HepG2 (cell line): ENCODE measurements around the gene DDAH1. TPM values are rescaled to one million over a fixed set of nuclear protein-coding genes. Genes with fewer than 3 reads are reported as not detected.

Source experiments
- ARID3A ChIP-seq: IDR thresholded peaks from 2 replicates; pipeline ENCODE4 v1.6.1; 2012; ENCODE audit warnings: low read depth, low read length, improper control_type of control experiment
- ATAD3A ChIP-seq: sonication (generic); formaldehyde crosslinking; IDR thresholded peaks from 2 replicates; pipeline ENCODE4 v1.4.0; 2020; ENCODE audit warnings: missing genetic modification reagents
- BATF2 ChIP-seq: sonication (generic); formaldehyde crosslinking; IDR thresholded peaks from 2 replicates; pipeline ENCODE4 v1.8.0; 2022; ENCODE audit warnings: mild to moderate bottlenecking, missing genetic modification reagents, moderate library complexity
- BCL6 ChIP-seq: IDR thresholded peaks from 2 replicates; pipeline ENCODE4 v1.6.1; 2016; ENCODE audit warnings: missing genetic modification reagents, missing compliant biosample characterization
- CEBPB ChIP-seq: IDR thresholded peaks from 2 replicates; pipeline ENCODE4 v1.6.1; 2011; ENCODE audit warnings: low read depth, low read length, improper control_type of control experiment, borderline replicate concordance
- FOSL2 ChIP-seq: sonication (generic); formaldehyde crosslinking; IDR thresholded peaks from 2 replicates; pipeline ENCODE4 v1.4.0; 2020; ENCODE audit warnings: missing genetic modification reagents
- HCFC1 ChIP-seq: fragments of 150-350 bp; IDR thresholded peaks from 2 replicates; pipeline ENCODE4 v1.6.1; 2014; ENCODE audit warnings: low read depth, low read length
- HOMEZ ChIP-seq: IDR thresholded peaks from 2 replicates; pipeline ENCODE4 v1.6.1; 2016; ENCODE audit warnings: low read depth
- NPAS2 ChIP-seq: sonication (generic); formaldehyde crosslinking; IDR thresholded peaks from 2 replicates; pipeline ENCODE4 v1.8.0; 2022; ENCODE audit warnings: mild to moderate bottlenecking, missing genetic modification reagents, borderline replicate concordance
- ONECUT2 ChIP-seq: sonication (generic); formaldehyde crosslinking; IDR thresholded peaks from 2 replicates; pipeline ENCODE4 v1.4.0; 2020; ENCODE audit warnings: missing genetic modification reagents
- TAF15 ChIP-seq: fragments of 200-400 bp; formaldehyde crosslinking; IDR thresholded peaks from one replicate; pipeline ENCODE4 v1.6.1; 2018; ENCODE audit warnings: mild to moderate bottlenecking, low read depth, low read length; ENCODE audit not compliant: poor library complexity, severe bottlenecking
- ZNF367 ChIP-seq: sonication (generic); formaldehyde crosslinking; IDR thresholded peaks from 2 replicates; pipeline ENCODE4 v1.4.0; 2020; ENCODE audit warnings: missing genetic modification reagents, borderline replicate concordance
- ZNF44 ChIP-seq: sonication (generic); formaldehyde crosslinking; IDR thresholded peaks from 2 replicates; pipeline ENCODE4 v1.5.1; 2020; ENCODE audit warnings: mild to moderate bottlenecking, missing genetic modification reagents
- ZNF503 ChIP-seq: sonication (generic); formaldehyde crosslinking; IDR thresholded peaks from 2 replicates; pipeline ENCODE4 v1.4.0; 2020; ENCODE audit warnings: missing genetic modification reagents
- ZNF556 ChIP-seq: sonication (generic); formaldehyde crosslinking; IDR thresholded peaks from 2 replicates; pipeline ENCODE4 v1.4.0; 2020; ENCODE audit warnings: mild to moderate bottlenecking, missing genetic modification reagents, borderline replicate concordance
- ZNF569 ChIP-seq: sonication (generic); formaldehyde crosslinking; IDR thresholded peaks from 2 replicates; pipeline ENCODE4 v1.5.0; 2020; ENCODE audit warnings: mild to moderate bottlenecking, missing genetic modification reagents, moderate library complexity, borderline replicate concordance
- ZNF652 ChIP-seq: IDR thresholded peaks from 2 replicates; pipeline ENCODE4 v1.6.1; 2016; ENCODE audit warnings: low read depth, borderline replicate concordance
- ZNF792 ChIP-seq: IDR thresholded peaks from 2 replicates; pipeline ENCODE4 v1.6.1; 2016
- polyA plus RNA-seq, 8 experiments: library from polyadenylated mRNA; depleted of rRNA in 3 of 8; stranded (reverse) in 7 of 8; unstranded in 1 of 8; fragments of >200 nt; fragmentation: Illumina TruSeq in 4 of 8; extraction: Trizol in 4 of 8; gene quantifications; 2 replicates each; pipeline versions ENCODE4 v1.2.1 to v1.2.3, GENCODE V29; 2011 to 2016; ENCODE audit warnings: low read depth in 4 of 8, missing spikeins in 1 of 8, mixed read lengths in 1 of 8; ENCODE audit not compliant: insufficient read depth in 1 of 8
- total RNA-seq, 5 experiments: library from RNA; depleted of rRNA; stranded (reverse); fragments of >200 nt; fragmentation: Illumina TruSeq; extraction: Trizol; gene quantifications; 2 replicates each; pipeline ENCODE4 v1.2.3, GENCODE V29; 2016; ENCODE audit warnings: low read depth in 1 of 5

Gene DDAH1
- total and polyA plus RNA-seq, 2 of the 13 experiments (the other 11 are each of a cell fraction or from before 2014, with no cell fraction given), result 39.7 to 64.4 TPM

- TF ChIP-seq TAF15 (no peak), HCFC1 (no peak), ZNF503 (CRISPR knock-in tag) (no peak), BCL6 (peak; percentile 73), FOSL2 (0 out of 2 replicates have a peak, but pooled peaks have one; percentile 29), ZNF652 (CRISPR knock-in tag) (no peak), BATF2 (CRISPR knock-in tag) (no peak), ZNF556 (no peak), ZNF44 (CRISPR knock-in tag) (no peak), NPAS2 (no peak), ZNF569 (no peak), CEBPB (no peak), HOMEZ (CRISPR knock-in tag) (0 out of 2 replicates have a peak, but pooled peaks have one; percentile 20), ATAD3A (no peak), ARID3A (peak; percentile 74), ZNF367 (CRISPR knock-in tag) (no peak), ZNF792 (no peak), ONECUT2 (0 out of 2 replicates have a peak, but pooled peaks have one; percentile 36)
Measured at GRCh38 chr1:85406887-85407533, 57.9 kb downstream of the DDAH1 start (continued).
